Endothelial cell of umbilical vein (primary cell): Measurements from ENCODE around the gene TLE3.

Source experiments
- CTCF ChIP-seq, 2 donors: IDR thresholded peaks; 1 replicate in 1 of 2; 2 replicates in 1 of 2; pipeline ENCODE4 v1.5.1; 2011; ENCODE audit warnings: low read length in 2 of 2, mild to moderate bottlenecking in 2 of 2, moderate library complexity in 2 of 2, control low read depth in 1 of 2, inconsistent platforms in 1 of 2, low read depth in 1 of 2; ENCODE audit not compliant: insufficient read depth in 1 of 2; ENCODE audit errors: extremely low read depth in 1 of 2
- MAX ChIP-seq: IDR thresholded peaks from 2 replicates; pipeline ENCODE4 v1.6.1; 2011; ENCODE audit not compliant: insufficient read depth, insufficient read length

DNA sequence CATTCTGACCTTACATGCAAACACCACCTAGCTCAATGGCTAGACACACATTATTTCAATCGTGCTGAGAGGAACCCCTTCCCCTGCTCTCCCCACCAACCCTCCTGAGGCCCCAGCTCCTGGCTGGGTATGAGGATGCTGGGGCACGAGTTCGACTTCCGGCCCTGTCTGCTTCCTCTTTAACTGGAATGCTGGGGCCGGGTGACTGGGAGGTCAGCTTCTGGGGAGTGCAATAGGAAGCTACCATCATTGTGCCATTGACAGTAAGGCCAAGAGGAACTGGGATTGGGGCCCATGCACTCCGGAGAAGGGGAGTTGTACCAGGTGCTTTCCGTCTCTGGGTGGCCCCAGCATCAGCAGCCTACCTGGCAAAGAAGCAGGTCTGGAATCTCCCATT, 15.6 kb upstream of the TLE3 start:
- no peak for TF ChIP-seq MAX
- TF ChIP-seq CTCF (IDR thresholded peaks at IDR 0.05; ENCODE audit: extremely low read depth in 1 of 2, insufficient read depth in 1 of 2, low read depth in 1 of 2, low read length in 2 of 2): no peak
